SJSA1 (cell line): Measurements from ENCODE around the gene DNAJC25. TPM values are rescaled to one million over a fixed set of nuclear protein-coding genes. Genes with fewer than 3 reads are reported as not detected.
"Not testable (repeated sequence)": the region's sequence is repeated elsewhere in the genome, so short reads cannot be mapped to it uniquely, and the experiment has no call there.

ENCODE experiments used
- DNase-seq, 2 experiments: peaks; one replicate each; pipeline ENCODE4 v3.0.0-alpha.2; 2015 to 2020; ENCODE audit warnings: low spot score in 2 of 2, low read depth in 1 of 2
- H3K27ac ChIP-seq: fragments of 250-450 bp; sonication (Bioruptor Pico); 2 replicates; pipeline ENCODE4 v1.5.1; 2020; ENCODE audit warnings: mild to moderate bottlenecking, moderate library complexity
- H3K27me3 ChIP-seq: fragments of 250-450 bp; sonication (Bioruptor Pico); replicated peaks from 2 replicates; pipeline ENCODE4 v1.5.1; 2020; ENCODE audit warnings: mild to moderate bottlenecking, moderate library complexity
- H3K36me3 ChIP-seq: fragments of 250-450 bp; sonication (Bioruptor Pico); 2 replicates; pipeline ENCODE4 v1.5.1; 2020; ENCODE audit warnings: mild to moderate bottlenecking
- H3K4me1 ChIP-seq: fragments of 250-450 bp; sonication (Bioruptor Pico); replicated peaks from 2 replicates; pipeline ENCODE4 v1.6.1; 2021; ENCODE audit warnings: mild to moderate bottlenecking
- H3K4me3 ChIP-seq: fragments of 250-450 bp; sonication (Bioruptor Pico); 2 replicates; pipeline ENCODE4 v1.5.1; 2020; ENCODE audit warnings: mild to moderate bottlenecking
- H3K9me3 ChIP-seq: fragments of 250-450 bp; sonication (Bioruptor Pico); replicated peaks from 2 replicates; pipeline ENCODE4 v1.5.1; 2020; ENCODE audit warnings: mild to moderate bottlenecking
- total RNA-seq: library from RNA; depleted of rRNA; stranded (reverse); fragments of >200 nt; shearing (Covaris generic); gene quantifications from 2 replicates; pipeline ENCODE4 v1.2.3, GENCODE V29; 2014; rRNA removed

Gene DNAJC25
- total RNA-seq, 1 experiment from 2014 or later, result 11.1 TPM

- H3K9me3 ChIP-seq, result no peaks in the 10 kb centered on the region
- DNase-seq, result no peak
- no peak overlapping the region for H3K4me3 ChIP-seq
- peaks cover 9% of the 10 kb centered on the region for H3K36me3 ChIP-seq
- H3K27me3 ChIP-seq, result no peaks in the 10 kb centered on the region
- H3K27ac ChIP-seq, result no peak overlapping the region
- peaks cover 14% of the 10 kb centered on the region for H3K4me1 ChIP-seq
Observed at GRCh38 chr9:111663301-111663823, 32.2 kb downstream of the DNAJC25 start.

GRCh38 chr9:111668026-111668573 is 37.0 kb downstream of the DNAJC25 start:
- H3K4me1 ChIP-seq, result no peaks in the 10 kb centered on the region
- H3K27me3 ChIP-seq, result no peaks in the 10 kb centered on the region
- H3K9me3 ChIP-seq, result no peaks in the 10 kb centered on the region
- no peak for DNase-seq
- no peak overlapping the region for H3K27ac ChIP-seq
- peaks cover 19% of the 10 kb centered on the region for H3K36me3 ChIP-seq
- no peak overlapping the region for H3K4me3 ChIP-seq

- not testable (repeated sequence) for H3K9me3 ChIP-seq, H3K4me1 ChIP-seq, H3K27me3 ChIP-seq, H3K27ac ChIP-seq, DNase-seq, H3K4me3 ChIP-seq
- peaks cover 22% of the 10 kb centered on the region for H3K36me3 ChIP-seq
Observed at GRCh38 chr9:111668601-111669000, 37.5 kb downstream of the DNAJC25 start.

GRCh38 chr9:111674319-111674718 is 43.2 kb downstream of the DNAJC25 start:
- no peaks in the 10 kb centered on the region for H3K27me3 ChIP-seq
- H3K36me3 ChIP-seq, result peaks cover 10% of the 10 kb centered on the region
- H3K4me1 ChIP-seq, result no peaks in the 10 kb centered on the region
- no peak overlapping the region for H3K4me3 ChIP-seq
- H3K9me3 ChIP-seq, result no peaks in the 10 kb centered on the region
- H3K27ac ChIP-seq, result no peak overlapping the region
- no peak for DNase-seq

GRCh38 chr9:111676116-111676515 is 45.0 kb downstream of the DNAJC25 start:
- Histone ChIP-seq H3K4me1 (no peaks in the 10 kb centered on the region), H3K36me3 (peaks cover 15% of the 10 kb centered on the region), H3K4me3 (no peak overlapping the region), H3K27ac (no peak overlapping the region), H3K9me3 (no peaks in the 10 kb centered on the region), H3K27me3 (no peaks in the 10 kb centered on the region)
- no peak for DNase-seq

- peaks cover 15% of the 10 kb centered on the region for H3K36me3 ChIP-seq
- no peaks in the 10 kb centered on the region for H3K27me3 ChIP-seq
- no peak for DNase-seq
- H3K9me3 ChIP-seq, result no peaks in the 10 kb centered on the region
- H3K4me3 ChIP-seq, result no peak overlapping the region
- no peaks in the 10 kb centered on the region for H3K4me1 ChIP-seq
- no peak overlapping the region for H3K27ac ChIP-seq
Observed at GRCh38 chr9:111678293-111678692, 47.2 kb downstream of the DNAJC25 start.

GRCh38 chr9:111679199-111679598 is 48.1 kb downstream of the DNAJC25 start:
- Histone ChIP-seq H3K4me3 (no peak overlapping the region), H3K9me3 (no peaks in the 10 kb centered on the region), H3K36me3 (peaks cover 11% of the 10 kb centered on the region), H3K27me3 (no peaks in the 10 kb centered on the region), H3K27ac (no peak overlapping the region), H3K4me1 (no peaks in the 10 kb centered on the region)
- DNase-seq, result no peak

- no peaks in the 10 kb centered on the region for H3K9me3 ChIP-seq
- no peaks in the 10 kb centered on the region for H3K4me1 ChIP-seq
- H3K36me3 ChIP-seq, result peaks cover 7% of the 10 kb centered on the region; the same call in 1 of the 2 replicates
- no peaks in the 10 kb centered on the region for H3K27me3 ChIP-seq
- no peak for DNase-seq
- H3K27ac ChIP-seq, result no peak overlapping the region
- no peak overlapping the region for H3K4me3 ChIP-seq
Observed at GRCh38 chr9:111683392-111683791, 52.3 kb downstream of the DNAJC25 start.

GRCh38 chr9:111691672-111692329 is 60.7 kb downstream of the DNAJC25 start:
- no peak overlapping the region for H3K27ac ChIP-seq
- H3K9me3 ChIP-seq, result no peaks in the 10 kb centered on the region
- no peaks in the 10 kb centered on the region for H3K27me3 ChIP-seq
- no peaks in the 10 kb centered on the region for H3K4me1 ChIP-seq
- no peak overlapping the region for H3K4me3 ChIP-seq
- peak in 1 of 2 experiments; percentile 14 for DNase-seq
- no peaks in the 10 kb centered on the region for H3K36me3 ChIP-seq

- H3K4me1 ChIP-seq, result no peaks in the 10 kb centered on the region
- no peak for DNase-seq
- H3K27me3 ChIP-seq, result no peaks in the 10 kb centered on the region
- no peaks in the 10 kb centered on the region for H3K9me3 ChIP-seq
- no peaks in the 10 kb centered on the region for H3K36me3 ChIP-seq
- no peak overlapping the region for H3K27ac ChIP-seq
- no peak overlapping the region for H3K4me3 ChIP-seq
Observed at GRCh38 chr9:111696796-111697195, 65.7 kb downstream of the DNAJC25 start.

GRCh38 chr9:111700776-111701175 is 69.6 kb downstream of the DNAJC25 start:
- no peaks in the 10 kb centered on the region for H3K27me3 ChIP-seq
- H3K36me3 ChIP-seq, result no peaks in the 10 kb centered on the region
- no peaks in the 10 kb centered on the region for H3K4me1 ChIP-seq
- no peak for DNase-seq
- H3K9me3 ChIP-seq, result no peaks in the 10 kb centered on the region
- no peak overlapping the region for H3K4me3 ChIP-seq
- no peak overlapping the region for H3K27ac ChIP-seq

Other genes starting within 250 kb of the DNAJC25 start
- gene ECPAS, start 147.0 kb upstream of the DNAJC25 start, total RNA-seq, result 31.4 and 35.7 TPM in 2 replicates
- gene ZNF483, start 106.2 kb upstream of the DNAJC25 start, total RNA-seq, result 1.2 and 1.3 TPM in 2 replicates
- 86.8 and 152 TPM in 2 replicates for gene PTGR1, start 31.7 kb upstream of the DNAJC25 start, total RNA-seq
- gene GNG10, start 30.3 kb downstream of the DNAJC25 start, total RNA-seq, result 117 and 131 TPM in 2 replicates
- gene SHOC1, start 163.6 kb downstream of the DNAJC25 start, total RNA-seq, result not detected in 2 replicates